HG03432 (cell line): Measurements from ENCODE around the gene UHRF1.

ENCODE experiments used
- ATAC-seq: cut with Tn5 transposase; IDR thresholded peaks from one replicate; pipeline ENCODE4 v1.9.1; 2021; ENCODE audit warnings: mild to moderate bottlenecking, moderate library complexity; ENCODE audit not compliant: unreplicated experiment

The UHRF1 gene

GRCh38 chr19:4987256-4987655 lies 78.0 kb downstream of the UHRF1 start:
- ATAC-seq = no peak

GRCh38 chr19:4987692-4988370 lies 78.5 kb downstream of the UHRF1 start:
- no peak for ATAC-seq

- no peak for ATAC-seq
Measured at GRCh38 chr19:4988770-4989251, 79.5 kb downstream of the UHRF1 start.

GRCh38 chr19:4990306-4990705 lies 81.0 kb downstream of the UHRF1 start:
- no peak for ATAC-seq

GRCh38 chr19:4991538-4991937 lies 82.2 kb downstream of the UHRF1 start:
- ATAC-seq = no peak

- no peak for ATAC-seq
Measured at GRCh38 chr19:4991996-4992698, 82.8 kb downstream of the UHRF1 start.

GRCh38 chr19:4993683-4994082 lies 84.4 kb downstream of the UHRF1 start:
- no peak for ATAC-seq

- ATAC-seq = no peak
Measured at GRCh38 chr19:4996701-4997100, 87.4 kb downstream of the UHRF1 start.

GRCh38 chr19:4997297-4997696 lies 88.0 kb downstream of the UHRF1 start:
- no peak for ATAC-seq

GRCh38 chr19:5000120-5000611 lies 90.9 kb downstream of the UHRF1 start:
- ATAC-seq = no peak

- no peak for ATAC-seq
Measured at GRCh38 chr19:5001615-5002014, 92.3 kb downstream of the UHRF1 start.

GRCh38 chr19:5002143-5002542 lies 92.8 kb downstream of the UHRF1 start:
- ATAC-seq = no peak

- no peak for ATAC-seq
Measured at GRCh38 chr19:5003781-5004180, 94.5 kb downstream of the UHRF1 start.

- ATAC-seq = no peak
Measured at GRCh38 chr19:5005096-5005495, 95.8 kb downstream of the UHRF1 start.

- no peak for ATAC-seq
Measured at GRCh38 chr19:5006201-5006600, 96.9 kb downstream of the UHRF1 start.

GRCh38 chr19:5006821-5007220 lies 97.5 kb downstream of the UHRF1 start:
- no peak for ATAC-seq
